K562 (cell line): Measurements from ENCODE around the gene GIGYF1. TPM values are rescaled to one million over a fixed set of nuclear protein-coding genes. Genes with fewer than 3 reads are reported as not detected.

Experiments
- CBFA2T2 ChIP-seq: fragments of 450-650 bp; conservative IDR thresholded peaks from 2 replicates; pipeline ENCODE4 v1.6.1; 2017; ENCODE audit warnings: mild to moderate bottlenecking
- CBX3 ChIP-seq, 2 experiments: IDR thresholded peaks; 1 replicate in 1 of 2; 2 replicates in 1 of 2; pipeline ENCODE4 v1.6.1; 2012; ENCODE audit warnings: inconsistent platforms in 2 of 2, low read length in 2 of 2, borderline replicate concordance in 1 of 2, control low read depth in 1 of 2
- CHD2 ChIP-seq: IDR thresholded peaks from 2 replicates; pipeline ENCODE4 v1.6.1; 2011; ENCODE audit warnings: low read depth, low read length
- HDAC1 ChIP-seq, 2 experiments: fragments of 450-650 bp; IDR thresholded peaks; 2 replicates each; pipeline ENCODE4 v1.6.1; 2016 to 2017; ENCODE audit warnings: inconsistent platforms in 1 of 2, mild to moderate bottlenecking in 1 of 2, moderate library complexity in 1 of 2
- HDAC2 ChIP-seq: fragments of 450-650 bp; IDR thresholded peaks from 2 replicates; pipeline ENCODE4 v1.6.1; 2016; ENCODE audit warnings: mild to moderate bottlenecking
- HMGN3 ChIP-seq: IDR thresholded peaks from 2 replicates; pipeline ENCODE4 v1.6.1; 2011; ENCODE audit warnings: borderline replicate concordance, low read depth, mild to moderate bottlenecking, mixed read lengths, low read length; ENCODE audit not compliant: insufficient read length; ENCODE audit errors: extremely low read depth
- MBD2 ChIP-seq: sonication (generic); IDR thresholded peaks from 2 replicates; pipeline ENCODE4 v1.6.1; 2016; ENCODE audit warnings: low read depth, borderline replicate concordance
- NR2C1 ChIP-seq, 2 experiments: fragments of 450-650 bp; IDR thresholded peaks; 2 replicates each; pipeline ENCODE4 v1.6.1; 2017; ENCODE audit warnings: mild to moderate bottlenecking in 2 of 2, antibody characterized with exemption in 1 of 2, inconsistent platforms in 1 of 2, missing compliant biosample characterization in 1 of 2, missing genetic modification characterization in 1 of 2
- NR2C2 ChIP-seq, 2 experiments: fragments of 200-800 bp in 1 of 2; sonication (Bioruptor generic) in 1 of 2; sonication (generic) in 1 of 2; formaldehyde crosslinking in 1 of 2; IDR thresholded peaks; 2 replicates each; pipeline versions ENCODE4 v1.6.1 to v1.8.0; 2016 to 2022; ENCODE audit warnings: mild to moderate bottlenecking in 1 of 2, missing compliant biosample characterization in 1 of 2, missing genetic modification characterization in 1 of 2, missing genetic modification reagents in 1 of 2
- SP1 ChIP-seq: sonication (generic); formaldehyde crosslinking; IDR thresholded peaks from 2 replicates; pipeline ENCODE4 v1.8.1; 2022; ENCODE audit warnings: mild to moderate bottlenecking, missing genetic modification reagents
- STAT5A ChIP-seq: IDR thresholded peaks from 2 replicates; pipeline ENCODE4 v1.6.1; 2012; ENCODE audit warnings: low read length, inconsistent platforms, borderline replicate concordance
- TEAD4 ChIP-seq, 2 experiments: sonication (generic) in 1 of 2; formaldehyde crosslinking in 1 of 2; IDR thresholded peaks; 2 replicates each; pipeline versions ENCODE4 v1.6.1 to v1.8.0; 2012 to 2022; ENCODE audit warnings: borderline replicate concordance in 1 of 2, inconsistent platforms in 1 of 2, low read length in 1 of 2, mild to moderate bottlenecking in 1 of 2, missing genetic modification reagents in 1 of 2
- THRAP3 ChIP-seq: fragments of 450-650 bp; IDR thresholded peaks from 2 replicates; pipeline ENCODE4 v1.6.1; 2016; ENCODE audit warnings: mild to moderate bottlenecking, inconsistent platforms, borderline replicate concordance
- ZNF134 ChIP-seq: fragments of 250-450 bp; sonication (Bioruptor Pico); conservative IDR thresholded peaks from 2 replicates; pipeline ENCODE4 v1.4.0; 2020
- ZNF584 ChIP-seq: fragments of 200-800 bp; sonication (Bioruptor generic); IDR thresholded peaks from 2 replicates; pipeline ENCODE4 v1.6.1; 2016; ENCODE audit warnings: low read depth, mild to moderate bottlenecking, missing genetic modification characterization, missing compliant biosample characterization
- ZNF589 ChIP-seq: fragments of 200-800 bp; sonication (Bioruptor generic); IDR thresholded peaks from 2 replicates; pipeline ENCODE4 v1.6.1; 2016; ENCODE audit warnings: low read depth, missing genetic modification characterization, missing compliant biosample characterization
- polyA plus RNA-seq, 8 experiments: library from polyadenylated mRNA; depleted of rRNA in 4 of 8; stranded (reverse) in 5 of 8; unstranded in 3 of 8; fragments of >200 nt; fragmentation: Nextera tagmentation in 2 of 8; fragmentation: Illumina TruSeq in 1 of 8; extraction: Ambion mirVana in 2 of 8; extraction: Trizol in 1 of 8; gene quantifications; 2 replicates each; pipeline versions ENCODE4 v1.2.1 to v1.2.3, GENCODE V29; 2011 to 2014; ENCODE audit warnings: inconsistent platforms in 1 of 8, missing spikeins in 1 of 8
- total RNA-seq, 7 experiments: library from RNA; depleted of rRNA in 6 of 7; stranded (reverse); fragments of >200 nt in 6 of 7; fragmentation: Illumina TruSeq in 2 of 7; extraction: Trizol in 2 of 7; gene quantifications; 2 replicates each; pipeline versions ENCODE4 v1.2.1 to v1.2.3, GENCODE V29; 2011 to 2021; ENCODE audit warnings: low replicate concordance in 1 of 7
- TF ChIP-seq, protein P1 (sequence below), 2 experiments: fragments of 450-650 bp in 1 of 2; sonication (generic) in 1 of 2; formaldehyde crosslinking; conservative IDR thresholded peaks; 2 replicates each; pipeline versions ENCODE4 v1.4.0 to v1.8.1; 2020 to 2022; ENCODE audit warnings: mild to moderate bottlenecking in 1 of 2, missing genetic modification reagents in 1 of 2
- TF ChIP-seq, protein P2 (sequence below): fragments of 450-650 bp; formaldehyde crosslinking; conservative IDR thresholded peaks from 2 replicates; pipeline ENCODE4 v1.4.0; 2022; ENCODE audit warnings: mild to moderate bottlenecking, missing genetic modification characterization
- TF ChIP-seq, protein P3 (sequence below): sonication (generic); formaldehyde crosslinking; IDR thresholded peaks from 2 replicates; pipeline ENCODE4 v1.8.1; 2023; ENCODE audit warnings: missing genetic modification reagents, mild to moderate bottlenecking, borderline replicate concordance

Gene GIGYF1
- total and polyA plus RNA-seq, 9 of the 15 experiments (the other 6 are each of a cell fraction or from before 2014, with no cell fraction given), result 0.56 to 76.2 (median 16.8) TPM

DNA sequence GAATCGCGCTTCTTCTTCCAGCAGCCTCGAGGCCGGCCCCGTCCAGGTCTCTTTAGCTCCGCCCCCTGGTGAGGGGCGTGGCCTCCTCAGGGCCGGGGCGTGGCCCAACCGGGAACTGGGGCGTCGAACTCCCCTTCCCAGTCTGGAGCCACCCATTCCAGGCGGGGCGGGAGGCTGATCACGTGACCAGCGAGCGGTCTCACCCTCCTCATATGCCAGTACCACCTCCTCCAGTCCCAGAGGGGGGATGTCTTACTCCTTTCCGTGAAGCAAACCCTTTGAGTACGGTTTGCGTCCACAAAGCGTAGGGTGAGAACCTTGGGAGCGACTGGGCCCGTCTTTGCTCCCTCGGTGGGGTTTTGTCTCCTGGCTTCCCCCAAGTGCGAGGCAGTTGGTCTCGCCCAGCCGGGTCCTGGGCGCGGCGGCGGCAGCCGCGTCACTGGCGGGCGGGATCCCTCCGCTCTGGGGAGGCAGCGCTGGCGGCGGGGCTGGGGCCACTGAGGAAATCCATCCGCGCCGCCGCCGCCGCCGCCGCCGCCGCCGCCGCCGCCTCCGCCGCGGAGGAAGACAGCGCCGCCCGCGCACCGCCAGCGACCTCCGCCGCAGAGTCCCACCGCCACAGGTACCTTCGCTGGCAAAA is 20.6 kb downstream of the GIGYF1 start, which contains the start of gene GNB2 (continued):
- TF ChIP-seq STAT5A, result peak; percentile 49; the same call in 1 of the 2 replicates
- peak; percentile 46; the same call in 1 of the 2 replicates for TF ChIP-seq ZNF589
- TF ChIP-seq, protein P1, sequence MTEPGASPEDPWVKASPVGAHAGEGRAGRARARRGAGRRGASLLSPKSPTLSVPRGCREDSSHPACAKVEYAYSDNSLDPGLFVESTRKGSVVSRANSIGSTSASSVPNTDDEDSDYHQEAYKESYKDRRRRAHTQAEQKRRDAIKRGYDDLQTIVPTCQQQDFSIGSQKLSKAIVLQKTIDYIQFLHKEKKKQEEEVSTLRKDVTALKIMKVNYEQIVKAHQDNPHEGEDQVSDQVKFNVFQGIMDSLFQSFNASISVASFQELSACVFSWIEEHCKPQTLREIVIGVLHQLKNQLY (CRISPR knock-in tag; conservative IDR thresholded peaks at IDR 0.05), result peak; percentile 85 to 95; a peak in 3 of 4 replicates
- peak; percentile 92 for TF ChIP-seq CHD2
- TF ChIP-seq HDAC1 (IDR thresholded peaks at IDR 0.05), result peak in 1 of 2 experiments; percentile 49; a peak in 1 of 4 replicates
- TF ChIP-seq NR2C2 (CRISPR knock-in tag; IDR thresholded peaks at IDR 0.05), result 0 out of 2 replicates have a peak, but pooled peaks have one; percentile 31
- TF ChIP-seq NR2C2 (tag; IDR thresholded peaks at IDR 0.05), result peak; percentile 34; the same call in 1 of the 2 replicates
- peak in 1 of 2 experiments; percentile 70; a peak in 1 of 3 replicates for TF ChIP-seq CBX3 (IDR thresholded peaks at IDR 0.05; ENCODE audit: borderline replicate concordance in 1 of 2, low read length in 2 of 2)
- TF ChIP-seq ZNF584, result 0 out of 2 replicates have a peak, but pooled peaks have one; percentile 7
- TF ChIP-seq, protein P2, sequence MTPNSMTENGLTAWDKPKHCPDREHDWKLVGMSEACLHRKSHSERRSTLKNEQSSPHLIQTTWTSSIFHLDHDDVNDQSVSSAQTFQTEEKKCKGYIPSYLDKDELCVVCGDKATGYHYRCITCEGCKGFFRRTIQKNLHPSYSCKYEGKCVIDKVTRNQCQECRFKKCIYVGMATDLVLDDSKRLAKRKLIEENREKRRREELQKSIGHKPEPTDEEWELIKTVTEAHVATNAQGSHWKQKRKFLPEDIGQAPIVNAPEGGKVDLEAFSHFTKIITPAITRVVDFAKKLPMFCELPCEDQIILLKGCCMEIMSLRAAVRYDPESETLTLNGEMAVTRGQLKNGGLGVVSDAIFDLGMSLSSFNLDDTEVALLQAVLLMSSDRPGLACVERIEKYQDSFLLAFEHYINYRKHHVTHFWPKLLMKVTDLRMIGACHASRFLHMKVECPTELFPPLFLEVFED (CRISPR knock-in tag), result peak; percentile 42; the same call in 1 of the 2 replicates
- no peak for TF ChIP-seq THRAP3
- TF ChIP-seq HDAC2, result peak; percentile 35; the same call in 1 of the 2 replicates
- TF ChIP-seq TEAD4 (IDR thresholded peaks at IDR 0.05; ENCODE audit: low read length), result 0 out of 2 replicates have a peak, but pooled peaks have one; percentile 37
- TF ChIP-seq TEAD4 (CRISPR knock-in tag; IDR thresholded peaks at IDR 0.05; ENCODE audit: borderline replicate concordance), result no peak
- TF ChIP-seq CBFA2T2, result peak; percentile 99
- TF ChIP-seq HMGN3, result peak; percentile 73
- peak; percentile 76; the same call in 1 of the 2 replicates for TF ChIP-seq NR2C1 (IDR thresholded peaks at IDR 0.05)
- TF ChIP-seq NR2C1 (tag; IDR thresholded peaks at IDR 0.05), result no peak
- TF ChIP-seq, protein P3, sequence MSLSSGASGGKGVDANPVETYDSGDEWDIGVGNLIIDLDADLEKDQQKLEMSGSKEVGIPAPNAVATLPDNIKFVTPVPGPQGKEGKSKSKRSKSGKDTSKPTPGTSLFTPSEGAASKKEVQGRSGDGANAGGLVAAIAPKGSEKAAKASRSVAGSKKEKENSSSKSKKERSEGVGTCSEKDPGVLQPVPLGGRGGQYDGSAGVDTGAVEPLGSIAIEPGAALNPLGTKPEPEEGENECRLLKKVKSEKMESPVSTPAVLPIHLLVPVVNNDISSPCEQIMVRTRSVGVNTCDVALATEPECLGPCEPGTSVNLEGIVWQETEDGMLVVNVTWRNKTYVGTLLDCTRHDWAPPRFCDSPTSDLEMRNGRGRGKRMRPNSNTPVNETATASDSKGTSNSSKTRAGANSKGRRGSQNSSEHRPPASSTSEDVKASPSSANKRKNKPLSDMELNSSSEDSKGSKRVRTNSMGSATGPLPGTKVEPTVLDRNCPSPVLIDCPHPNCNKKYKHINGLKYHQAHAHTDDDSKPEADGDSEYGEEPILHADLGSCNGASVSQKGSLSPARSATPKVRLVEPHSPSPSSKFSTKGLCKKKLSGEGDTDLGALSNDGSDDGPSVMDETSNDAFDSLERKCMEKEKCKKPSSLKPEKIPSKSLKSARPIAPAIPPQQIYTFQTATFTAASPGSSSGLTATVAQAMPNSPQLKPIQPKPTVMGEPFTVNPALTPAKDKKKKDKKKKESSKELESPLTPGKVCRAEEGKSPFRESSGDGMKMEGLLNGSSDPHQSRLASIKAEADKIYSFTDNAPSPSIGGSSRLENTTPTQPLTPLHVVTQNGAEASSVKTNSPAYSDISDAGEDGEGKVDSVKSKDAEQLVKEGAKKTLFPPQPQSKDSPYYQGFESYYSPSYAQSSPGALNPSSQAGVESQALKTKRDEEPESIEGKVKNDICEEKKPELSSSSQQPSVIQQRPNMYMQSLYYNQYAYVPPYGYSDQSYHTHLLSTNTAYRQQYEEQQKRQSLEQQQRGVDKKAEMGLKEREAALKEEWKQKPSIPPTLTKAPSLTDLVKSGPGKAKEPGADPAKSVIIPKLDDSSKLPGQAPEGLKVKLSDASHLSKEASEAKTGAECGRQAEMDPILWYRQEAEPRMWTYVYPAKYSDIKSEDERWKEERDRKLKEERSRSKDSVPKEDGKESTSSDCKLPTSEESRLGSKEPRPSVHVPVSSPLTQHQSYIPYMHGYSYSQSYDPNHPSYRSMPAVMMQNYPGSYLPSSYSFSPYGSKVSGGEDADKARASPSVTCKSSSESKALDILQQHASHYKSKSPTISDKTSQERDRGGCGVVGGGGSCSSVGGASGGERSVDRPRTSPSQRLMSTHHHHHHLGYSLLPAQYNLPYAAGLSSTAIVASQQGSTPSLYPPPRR (CRISPR knock-in tag), result 0 out of 2 replicates have a peak, but pooled peaks have one; percentile 23
- peak; percentile 97 for TF ChIP-seq SP1 (CRISPR knock-in tag)
- no peak for TF ChIP-seq ZNF134 (CRISPR knock-in tag)
- TF ChIP-seq MBD2, result peak; percentile 98
